GM21447 (cell line): ENCODE measurements around the gene MYLK2.

ENCODE experiments used
- ATAC-seq: cut with Tn5 transposase; IDR thresholded peaks from one replicate; pipeline ENCODE4 v1.9.1; 2021; ENCODE audit not compliant: unreplicated experiment

MYLK2 gene

DNA sequence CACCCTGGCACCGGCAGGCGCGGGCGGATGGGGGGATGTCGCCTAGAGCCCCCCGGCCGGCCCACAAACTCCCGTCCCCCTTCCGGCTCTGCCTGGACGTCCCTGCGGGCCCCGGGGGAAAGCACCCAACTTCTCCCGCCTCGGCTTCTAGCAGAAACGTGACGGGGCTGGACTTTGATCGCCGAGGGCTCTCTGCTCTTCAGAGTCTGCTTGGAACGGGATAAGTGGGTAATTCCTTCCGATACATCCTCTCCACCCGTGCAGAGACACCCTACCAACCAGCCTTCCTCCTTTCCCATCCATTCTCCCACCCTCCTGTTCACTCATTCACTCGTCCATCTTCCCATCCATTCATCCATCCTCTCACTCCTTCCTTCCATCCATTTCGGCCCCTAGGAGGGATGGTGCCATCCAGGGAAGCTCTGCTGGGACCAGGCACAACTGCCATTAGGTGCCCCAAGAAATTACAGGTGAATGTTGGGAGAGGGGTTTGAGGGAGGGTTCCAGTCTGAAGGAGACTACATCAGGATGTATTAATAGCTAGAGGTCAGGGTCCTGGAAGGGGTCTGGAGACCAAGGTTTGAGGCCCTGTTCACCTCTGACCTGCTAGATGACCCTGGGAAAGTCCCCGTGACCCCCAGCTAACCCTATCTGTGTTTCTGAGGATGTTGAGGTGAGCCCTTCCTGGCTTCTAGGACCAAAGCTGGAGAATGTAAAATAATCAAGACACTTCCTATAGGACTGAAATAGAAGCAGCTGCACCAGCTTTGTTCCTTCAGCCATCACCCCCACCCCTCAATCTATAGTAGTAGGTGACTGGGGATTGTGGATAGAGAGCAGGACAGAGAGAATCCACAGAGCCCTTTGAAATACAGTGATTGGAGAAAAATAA is 51.8 kb downstream of the MYLK2 start:
- ATAC-seq: no peak

DNA sequence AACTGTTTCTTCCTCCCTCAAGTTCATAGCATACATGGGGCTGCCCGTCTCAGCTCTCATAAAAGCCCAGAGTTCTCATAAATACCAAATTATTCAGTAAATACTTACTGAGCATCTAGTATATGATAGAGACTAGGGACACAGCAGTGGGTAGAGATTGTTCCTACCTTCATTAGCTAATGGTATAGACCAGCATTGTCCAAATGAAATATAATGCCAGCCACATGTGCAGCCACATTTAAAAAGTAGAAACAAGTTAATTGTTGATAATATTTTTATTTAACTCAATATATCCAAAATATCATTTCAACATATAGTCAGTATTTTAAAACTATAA is 52.4 kb downstream of the MYLK2 start:
- ATAC-seq: no peak

DNA sequence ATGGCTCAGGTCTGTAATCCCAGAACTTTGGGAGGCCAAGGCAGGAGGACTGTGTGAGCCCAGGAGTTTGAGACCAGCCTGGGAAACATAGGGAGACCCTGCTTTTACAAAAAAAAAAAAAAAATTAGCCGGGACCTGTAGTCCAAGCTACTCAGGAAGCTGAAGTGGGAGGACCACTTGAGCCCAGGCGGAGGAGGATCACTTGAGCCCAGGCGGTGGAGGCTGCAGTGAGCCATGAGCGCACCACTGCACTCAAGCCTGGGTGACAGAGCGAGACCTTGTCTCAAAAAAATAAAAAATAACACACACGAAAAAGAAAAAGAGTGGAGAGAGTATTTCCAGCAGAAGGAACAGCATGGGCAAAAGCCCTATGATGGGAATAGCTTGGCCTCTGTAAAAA is 53.2 kb downstream of the MYLK2 start:
- ATAC-seq: no peak

DNA sequence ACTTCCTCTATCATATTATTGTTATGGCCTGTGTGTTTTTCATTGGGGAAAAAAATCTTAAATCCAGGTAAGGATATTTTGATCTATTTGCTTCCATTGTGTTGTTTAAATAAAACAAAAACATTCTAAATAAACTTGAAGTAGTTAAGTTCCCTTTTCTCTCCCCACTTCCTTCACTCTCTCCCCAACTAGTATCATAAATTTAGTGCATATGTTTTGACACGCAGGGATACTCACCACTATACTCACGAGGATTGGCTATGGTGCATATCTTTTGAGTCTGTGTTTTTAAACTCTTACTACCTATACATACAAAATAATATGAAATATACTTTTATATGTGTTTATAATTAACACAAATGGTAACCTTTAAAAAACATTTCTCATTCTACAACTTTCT is 56.5 kb downstream of the MYLK2 start:
- no peak for ATAC-seq

DNA sequence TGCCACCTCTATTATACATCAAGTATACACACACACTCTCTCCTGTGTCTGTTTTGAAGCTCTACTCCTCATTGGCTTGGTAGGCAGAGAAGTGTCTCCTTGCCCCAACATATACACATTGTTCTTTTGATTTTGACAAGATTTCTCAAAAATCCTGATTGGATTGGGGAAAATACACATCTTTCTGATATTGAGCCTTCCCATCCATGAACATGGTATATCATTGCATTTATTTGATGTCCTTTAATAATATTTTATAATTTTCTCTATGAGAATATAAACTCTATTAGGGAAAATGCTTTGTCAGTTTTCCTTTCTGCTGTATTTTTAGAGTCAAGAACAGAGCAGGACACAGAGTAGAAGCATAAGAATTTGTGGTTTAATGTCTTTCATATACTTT is 58.5 kb downstream of the MYLK2 start:
- ATAC-seq: no peak

DNA sequence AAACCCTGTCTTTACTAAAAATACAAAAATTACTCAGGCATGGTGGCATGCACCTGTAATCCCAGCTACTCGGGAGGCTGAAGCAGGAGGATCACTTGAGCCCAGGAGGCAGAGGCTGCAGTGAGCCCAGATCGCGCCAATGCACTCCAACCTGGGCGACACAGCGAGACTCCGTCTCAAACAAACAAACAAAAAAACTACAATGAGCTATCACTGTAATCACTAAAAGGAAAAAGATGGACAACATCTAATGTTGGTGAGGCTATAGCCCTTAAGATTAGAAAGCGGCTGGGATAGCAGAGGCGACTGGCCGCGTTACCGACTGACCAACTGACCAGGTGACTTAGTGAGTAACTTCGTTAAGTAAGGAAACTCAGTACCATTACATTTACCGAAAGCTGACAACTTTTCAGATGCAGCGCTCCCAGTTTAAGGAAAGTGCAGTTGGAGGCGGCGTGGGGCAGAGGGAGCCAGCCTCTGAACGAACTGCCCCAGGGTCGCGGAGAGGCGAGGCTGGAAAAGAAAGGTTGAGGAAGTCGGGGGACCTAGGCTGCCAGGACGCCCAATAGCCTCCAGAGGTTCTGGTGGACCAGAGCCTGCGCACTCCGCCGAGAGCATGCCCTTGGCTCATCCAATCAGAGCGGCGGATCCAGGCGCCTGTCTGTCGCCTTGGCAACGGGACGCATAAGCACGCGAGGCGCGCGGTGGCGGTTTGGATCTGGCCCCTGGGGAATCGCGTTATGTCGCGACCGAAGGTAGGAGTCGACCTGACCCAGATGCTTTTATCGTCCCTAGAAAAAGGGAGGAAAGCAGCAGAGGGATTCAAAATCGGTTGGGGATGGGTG is 60.2 kb downstream of the MYLK2 start:
- ATAC-seq: peak; percentile 79

DNA sequence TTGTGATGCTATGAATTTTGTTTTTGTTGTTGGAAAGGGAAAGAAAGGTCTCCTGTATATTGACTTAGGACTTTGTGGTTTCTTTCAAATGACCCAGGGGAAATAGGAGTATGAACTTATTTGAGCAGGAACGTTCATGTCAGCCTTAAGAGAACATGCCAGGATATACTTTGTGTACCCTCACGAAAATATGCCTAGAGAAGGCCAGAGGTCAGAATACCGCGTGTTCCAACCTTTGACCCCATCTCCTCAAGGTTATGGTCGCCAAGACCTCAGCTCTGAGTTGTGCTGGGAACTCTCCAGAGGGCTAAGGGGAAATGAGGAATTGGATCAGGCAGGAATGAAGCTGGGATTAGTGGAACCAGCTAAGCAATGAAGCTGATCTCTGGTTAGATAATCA is 62.8 kb downstream of the MYLK2 start:
- ATAC-seq: no peak

DNA sequence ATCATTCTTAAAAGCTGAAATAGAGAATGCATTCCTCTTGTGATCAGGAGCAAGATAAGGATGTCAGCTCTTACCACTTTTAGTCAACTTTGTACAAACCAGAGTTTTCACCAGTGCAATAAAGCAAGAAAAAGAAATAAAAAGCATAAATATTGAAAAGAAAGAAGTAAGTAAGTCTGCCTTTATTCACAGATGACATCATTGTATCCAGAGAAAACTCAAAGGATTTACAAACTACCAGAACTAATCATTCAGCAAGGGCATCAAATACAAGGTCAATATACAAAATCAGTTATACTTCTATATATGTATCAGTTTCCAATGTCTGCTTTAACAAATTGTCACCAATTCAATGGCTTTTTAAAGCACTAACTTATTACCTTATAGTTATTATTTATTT is 64.7 kb downstream of the MYLK2 start:
- no peak for ATAC-seq
